ENCODE data around the gene MAK.

MAK gene

DNA sequence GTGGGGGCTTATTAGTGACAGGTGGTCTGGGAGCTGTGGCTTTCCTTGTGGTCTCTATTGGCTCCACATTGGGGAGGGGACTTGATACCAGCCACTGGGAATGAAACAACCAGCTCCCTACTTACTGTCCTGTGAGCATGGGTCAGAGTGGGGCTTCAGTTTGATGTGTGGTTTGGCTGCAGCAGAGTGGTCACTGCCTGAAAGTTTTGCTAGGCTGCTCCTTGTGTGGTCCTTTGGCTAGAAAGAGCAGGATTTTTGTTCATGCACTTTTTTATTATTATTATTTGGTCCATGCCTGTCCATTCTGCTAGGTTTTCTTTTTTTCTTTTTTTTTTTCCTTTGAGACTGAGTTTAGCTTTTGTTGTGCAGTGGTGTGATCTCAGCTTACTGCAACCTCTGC is 98.3 kb downstream of the MAK start:
- H3K4me3 ChIP-seq (replicated peaks in 1 of 2; ENCODE audit: low read depth in 2 of 2, low read length in 2 of 2), result no peak overlapping the region
- TF ChIP-seq, protein P1, sequence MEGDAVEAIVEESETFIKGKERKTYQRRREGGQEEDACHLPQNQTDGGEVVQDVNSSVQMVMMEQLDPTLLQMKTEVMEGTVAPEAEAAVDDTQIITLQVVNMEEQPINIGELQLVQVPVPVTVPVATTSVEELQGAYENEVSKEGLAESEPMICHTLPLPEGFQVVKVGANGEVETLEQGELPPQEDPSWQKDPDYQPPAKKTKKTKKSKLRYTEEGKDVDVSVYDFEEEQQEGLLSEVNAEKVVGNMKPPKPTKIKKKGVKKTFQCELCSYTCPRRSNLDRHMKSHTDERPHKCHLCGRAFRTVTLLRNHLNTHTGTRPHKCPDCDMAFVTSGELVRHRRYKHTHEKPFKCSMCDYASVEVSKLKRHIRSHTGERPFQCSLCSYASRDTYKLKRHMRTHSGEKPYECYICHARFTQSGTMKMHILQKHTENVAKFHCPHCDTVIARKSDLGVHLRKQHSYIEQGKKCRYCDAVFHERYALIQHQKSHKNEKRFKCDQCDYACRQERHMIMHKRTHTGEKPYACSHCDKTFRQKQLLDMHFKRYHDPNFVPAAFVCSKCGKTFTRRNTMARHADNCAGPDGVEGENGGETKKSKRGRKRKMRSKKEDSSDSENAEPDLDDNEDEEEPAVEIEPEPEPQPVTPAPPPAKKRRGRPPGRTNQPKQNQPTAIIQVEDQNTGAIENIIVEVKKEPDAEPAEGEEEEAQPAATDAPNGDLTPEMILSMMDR (IDR thresholded peaks at IDR 0.05; ENCODE audit: low read depth, low read length), result no peak
- no peak for DNase-seq (ENCODE audit: low read depth in 2 of 2)

- H3K4me3 ChIP-seq (replicated peaks in 1 of 2; ENCODE audit: low read depth in 2 of 2, low read length in 2 of 2), result no peak overlapping the region
- TF ChIP-seq, protein P1 (IDR thresholded peaks at IDR 0.05; ENCODE audit: low read depth, low read length), result no peak
- DNase-seq (ENCODE audit: low read depth in 2 of 2), result no peak
Measured at GRCh38 chr6:10736731-10737130, 101.6 kb downstream of the MAK start.

- TF ChIP-seq, protein P1 (IDR thresholded peaks at IDR 0.05; ENCODE audit: low read depth, low read length), result no peak
- DNase-seq (ENCODE audit: low read depth in 2 of 2), result no peak
- no peak overlapping the region for H3K4me3 ChIP-seq (replicated peaks in 1 of 2; ENCODE audit: low read depth in 2 of 2, low read length in 2 of 2)
Measured at GRCh38 chr6:10733863-10734262, 104.5 kb downstream of the MAK start.

- no peak for DNase-seq (ENCODE audit: low read depth in 2 of 2)
- no peak overlapping the region for H3K4me3 ChIP-seq (replicated peaks in 1 of 2; ENCODE audit: low read depth in 2 of 2, low read length in 2 of 2)
- TF ChIP-seq, protein P1 (IDR thresholded peaks at IDR 0.05; ENCODE audit: low read depth, low read length), result no peak
Measured at GRCh38 chr6:10733151-10733715, 105.1 kb downstream of the MAK start.

GRCh38 chr6:10730254-10730653 is 108.1 kb downstream of the MAK start:
- no peak for DNase-seq (ENCODE audit: low read depth in 2 of 2)
- TF ChIP-seq, protein P1 (IDR thresholded peaks at IDR 0.05; ENCODE audit: low read depth, low read length), result no peak

GRCh38 chr6:10725716-10726115 is 112.6 kb downstream of the MAK start:
- DNase-seq (ENCODE audit: low read depth in 2 of 2), result no peak
- no peak overlapping the region for H3K4me3 ChIP-seq (replicated peaks in 1 of 2; ENCODE audit: low read depth in 2 of 2, low read length in 2 of 2)
- TF ChIP-seq, protein P1 (IDR thresholded peaks at IDR 0.05; ENCODE audit: low read depth, low read length), result no peak

More at GRCh38 chr6:10730254-10730653, 108.1 kb downstream of the MAK start:
- H3K4me3 ChIP-seq (replicated peaks in 1 of 2; ENCODE audit: low read depth in 2 of 2, low read length in 2 of 2), result no peak overlapping the region

DNA sequence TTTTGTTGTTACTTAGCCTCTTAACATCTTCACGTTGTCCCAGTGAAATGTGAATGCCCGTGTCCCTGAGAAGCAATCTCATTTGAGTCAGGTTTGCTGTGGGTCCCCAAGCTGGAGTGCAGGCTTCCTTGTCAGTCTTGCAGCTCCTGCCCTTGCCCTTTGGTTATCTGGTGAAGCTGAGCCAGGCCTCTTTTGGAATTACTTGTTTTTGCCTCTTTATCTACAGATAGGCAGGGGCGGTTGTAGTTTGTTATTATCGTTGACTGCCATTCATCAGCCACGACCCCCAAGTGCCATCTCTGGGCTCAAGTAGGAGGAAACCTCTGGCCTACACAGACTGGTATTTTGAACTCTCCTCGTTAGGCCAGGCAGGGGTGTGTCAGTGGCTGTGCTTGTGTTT is 113.3 kb downstream of the MAK start:
- DNase-seq (ENCODE audit: low read depth in 2 of 2), result no peak
- no peak overlapping the region for H3K4me3 ChIP-seq (replicated peaks in 1 of 2; ENCODE audit: low read depth in 2 of 2, low read length in 2 of 2)
- TF ChIP-seq, protein P1 (IDR thresholded peaks at IDR 0.05; ENCODE audit: low read depth, low read length), result no peak
